Calu3 (cell line): ENCODE data around the gene SRRM2. TPM values are rescaled to one million over a fixed set of nuclear protein-coding genes. Genes with fewer than 3 reads are reported as not detected.

Experiments used
- BruUV-seq: library from RNA; stranded (reverse); fragments of 400-500 nt; replicated peaks from 2 replicates; lab custom pipeline; 2021; lab: Mats Ljungman, UMichigan
- CTCF ChIA-PET: fragments of 300-600 bp; sonication (Branson Sonifier 250); formaldehyde crosslinking; loops from one replicate; lab custom pipeline; 2022; ENCODE audit warnings: antibody characterized with exemption; lab: Charles Lee
- DNase-seq: peaks from one replicate; pipeline ENCODE4 v3.0.0; 2022
- H3K27ac Mint-ChIP-seq: one replicate; pipeline ENCODE4 v1.8.0; 2022; ENCODE audit warnings: mixed read lengths; ENCODE audit not compliant: unreplicated experiment
- H3K27me3 Mint-ChIP-seq: one replicate; pipeline ENCODE4 v1.8.0; 2022; ENCODE audit warnings: mixed read lengths; ENCODE audit not compliant: unreplicated experiment
- H3K36me3 Mint-ChIP-seq: one replicate; pipeline ENCODE4 v1.8.0; 2022; ENCODE audit warnings: mild to moderate bottlenecking, moderate library complexity, mixed read lengths; ENCODE audit not compliant: insufficient read depth, unreplicated experiment
- H3K4me1 Mint-ChIP-seq: one replicate; pipeline ENCODE4 v1.8.0; 2022; ENCODE audit warnings: mild to moderate bottlenecking, low read depth, mixed read lengths; ENCODE audit not compliant: unreplicated experiment
- H3K4me3 Mint-ChIP-seq: one replicate; pipeline ENCODE4 v1.8.0; 2022; ENCODE audit warnings: mild to moderate bottlenecking, low read depth, moderate library complexity, mixed read lengths; ENCODE audit not compliant: unreplicated experiment
- H3K9me3 Mint-ChIP-seq: one replicate; pipeline ENCODE4 v1.8.0; 2022; ENCODE audit warnings: low read depth, mixed read lengths; ENCODE audit not compliant: unreplicated experiment
- intact Hi-C: fragments of 100-400 bp; cut with micrococcal nuclease; formaldehyde crosslinking; loops from one replicate; pipeline ENCODE4 v1.10.0; 2022; ENCODE audit not compliant: unreplicated experiment
- total RNA-seq: library from RNA; stranded (reverse); gene quantifications from 2 replicates; pipeline ENCODE4 v1.2.3, GENCODE V29; 2022
- TF ChIP-seq, protein P1 (sequence below): fragments of 200-600 bp; IDR thresholded peaks from one replicate; pipeline ENCODE4 v1.8.0; 2022; ENCODE audit warnings: antibody characterized with exemption; ENCODE audit not compliant: unreplicated experiment

Gene SRRM2
- total RNA-seq, 1 experiment from 2014 or later, result 905 TPM

- DNase-seq, result peak; percentile 41
- intact Hi-C loops, result no loop called here
Measured at GRCh38 chr16:2715519-2715918, 36.9 kb upstream of the SRRM2 start.

DNA sequence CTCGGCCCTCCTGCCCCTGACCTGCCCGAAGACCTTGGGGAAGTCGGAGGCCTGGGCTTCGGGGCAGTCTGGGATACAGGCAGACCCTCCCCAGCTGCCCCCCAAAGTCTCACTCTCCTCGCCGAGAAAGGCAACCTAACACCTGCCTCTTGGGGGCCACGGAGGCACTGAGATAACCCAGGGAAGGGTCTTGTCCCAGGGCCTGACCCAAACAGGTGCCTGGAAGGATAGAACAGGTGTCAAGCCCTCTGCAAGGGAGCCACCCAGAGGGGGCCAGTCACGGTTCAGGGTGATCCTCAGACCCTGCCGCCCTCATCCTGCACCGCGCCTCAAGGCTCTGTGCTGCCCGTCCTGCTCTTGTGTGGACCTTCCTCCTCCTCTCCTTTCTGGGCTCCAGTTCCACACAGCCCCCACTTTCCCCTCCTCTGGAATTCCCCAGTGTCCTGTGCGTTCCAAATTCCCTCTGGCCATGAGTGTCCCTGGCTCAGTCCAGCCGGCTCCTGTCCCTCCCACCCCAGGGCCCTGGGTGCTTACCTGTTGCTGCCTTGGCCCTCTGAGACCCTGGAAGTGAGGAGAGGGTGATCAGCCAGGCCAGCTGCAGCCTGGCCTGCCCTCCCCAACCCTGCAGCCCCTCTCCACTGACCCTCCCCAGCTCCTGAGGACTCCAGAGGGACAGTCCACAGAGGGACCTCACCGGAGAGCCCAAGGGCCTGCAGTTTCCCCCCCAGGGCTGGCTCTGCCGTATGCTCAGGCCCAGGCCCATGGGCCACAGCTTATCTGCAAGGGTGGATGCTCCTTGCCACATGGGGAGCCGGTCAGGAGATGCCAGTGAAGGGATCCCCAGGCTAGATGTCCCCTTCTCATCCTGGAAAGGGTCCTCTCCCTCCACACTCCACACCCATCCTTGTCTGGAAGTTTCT, 36.2 kb upstream of the SRRM2 start:
- Mint-ChIP-seq H3K9me3 (no peaks in the 10 kb centered on the region), H3K27me3 (peaks cover 56% of the 10 kb centered on the region), H3K27ac (no peak overlapping the region), H3K4me3 (no peak overlapping the region), H3K4me1 (peaks cover 23% of the 10 kb centered on the region), H3K36me3 (peaks cover 49% of the 10 kb centered on the region)
- TF ChIP-seq, protein P1, sequence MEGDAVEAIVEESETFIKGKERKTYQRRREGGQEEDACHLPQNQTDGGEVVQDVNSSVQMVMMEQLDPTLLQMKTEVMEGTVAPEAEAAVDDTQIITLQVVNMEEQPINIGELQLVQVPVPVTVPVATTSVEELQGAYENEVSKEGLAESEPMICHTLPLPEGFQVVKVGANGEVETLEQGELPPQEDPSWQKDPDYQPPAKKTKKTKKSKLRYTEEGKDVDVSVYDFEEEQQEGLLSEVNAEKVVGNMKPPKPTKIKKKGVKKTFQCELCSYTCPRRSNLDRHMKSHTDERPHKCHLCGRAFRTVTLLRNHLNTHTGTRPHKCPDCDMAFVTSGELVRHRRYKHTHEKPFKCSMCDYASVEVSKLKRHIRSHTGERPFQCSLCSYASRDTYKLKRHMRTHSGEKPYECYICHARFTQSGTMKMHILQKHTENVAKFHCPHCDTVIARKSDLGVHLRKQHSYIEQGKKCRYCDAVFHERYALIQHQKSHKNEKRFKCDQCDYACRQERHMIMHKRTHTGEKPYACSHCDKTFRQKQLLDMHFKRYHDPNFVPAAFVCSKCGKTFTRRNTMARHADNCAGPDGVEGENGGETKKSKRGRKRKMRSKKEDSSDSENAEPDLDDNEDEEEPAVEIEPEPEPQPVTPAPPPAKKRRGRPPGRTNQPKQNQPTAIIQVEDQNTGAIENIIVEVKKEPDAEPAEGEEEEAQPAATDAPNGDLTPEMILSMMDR, result no peak
- no TSS peak for BruUV-seq
- intact Hi-C loops, result no loop called here
- CTCF ChIA-PET, result no interaction called here
- no peak for DNase-seq

More at GRCh38 chr16:2715519-2715918, 36.9 kb upstream of the SRRM2 start:
- CTCF ChIA-PET, result no interaction called here
- Mint-ChIP-seq H3K27me3 (peaks cover 56% of the 10 kb centered on the region), H3K9me3 (no peaks in the 10 kb centered on the region), H3K4me1 (peaks cover 23% of the 10 kb centered on the region), H3K4me3 (no peak overlapping the region), H3K27ac (no peak overlapping the region), H3K36me3 (peaks cover 49% of the 10 kb centered on the region)
- BruUV-seq, result no TSS peak
- TF ChIP-seq, protein P1, result no peak

GRCh38 chr16:2716948-2717347, 35.5 kb upstream of the SRRM2 start:
- intact Hi-C loops, result no loop called here
- CTCF ChIA-PET, result no interaction called here
- no peak overlapping the region for H3K27ac Mint-ChIP-seq
- H3K9me3 Mint-ChIP-seq, result no peaks in the 10 kb centered on the region
- peaks cover 45% of the 10 kb centered on the region for H3K36me3 Mint-ChIP-seq
- peaks cover 23% of the 10 kb centered on the region for H3K4me1 Mint-ChIP-seq
- TF ChIP-seq, protein P1, result no peak
- H3K27me3 Mint-ChIP-seq, result peaks cover 52% of the 10 kb centered on the region
- no TSS peak for BruUV-seq
- no peak for DNase-seq
- H3K4me3 Mint-ChIP-seq, result no peak overlapping the region

- BruUV-seq, result no TSS peak
- intact Hi-C loops, result no loop called here
- H3K4me3 Mint-ChIP-seq, result no peak overlapping the region
- peaks cover 23% of the 10 kb centered on the region for H3K4me1 Mint-ChIP-seq
- no peak overlapping the region for H3K27ac Mint-ChIP-seq
- H3K36me3 Mint-ChIP-seq, result peaks cover 39% of the 10 kb centered on the region
- TF ChIP-seq, protein P1, result no peak
- no peak for DNase-seq
- no peaks in the 10 kb centered on the region for H3K9me3 Mint-ChIP-seq
- CTCF ChIA-PET, result no interaction called here
- peaks cover 45% of the 10 kb centered on the region for H3K27me3 Mint-ChIP-seq
Measured at GRCh38 chr16:2717383-2718263, 34.8 kb upstream of the SRRM2 start.
